H1 (cell line): Measurements from ENCODE around the gene RAVER2. TPM values are rescaled to one million over a fixed set of nuclear protein-coding genes. Genes with fewer than 3 reads are reported as not detected.

Experiments
- CTCF ChIA-PET: fragments of 300-600 bp; sonication (Branson Sonifier 250); formaldehyde crosslinking; loops from one replicate; lab custom pipeline; 2021; ENCODE audit not compliant: partially characterized antibody; lab: Charles Lee
- POLR2A ChIA-PET: fragments of 300-600 bp; sonication (Branson Sonifier 250); formaldehyde crosslinking; loops from one replicate; lab custom pipeline; 2021; ENCODE audit warnings: inconsistent platforms; ENCODE audit not compliant: partially characterized antibody; lab: Charles Lee
- DNase-seq, 2 experiments: peaks; one replicate each; pipeline versions ENCODE4 v3.0.0 to v3.0.0-alpha.2; 2010 to 2022; ENCODE audit warnings: low spot score in 2 of 2, low read depth in 1 of 2, mixed read lengths in 1 of 2
- FAIRE-seq: peaks from 2 replicates; lab custom pipeline; 2011; peaks lifted over from hg19 to GRCh38; lab: Jason Lieb, UNC
- H2AFZ ChIP-seq: 2 replicates; pipeline ENCODE4 v1.8.1; 2012; ENCODE audit warnings: low read length, inconsistent platforms
- H2AK5ac ChIP-seq: 2 replicates; pipeline ENCODE4 v1.6.1; 2013; ENCODE audit warnings: low read depth, low read length
- H2BK120ac ChIP-seq: replicated peaks from 2 replicates; pipeline ENCODE3; 2013; ENCODE audit warnings: low read depth, low read length, inconsistent platforms
- H2BK12ac ChIP-seq: 2 replicates; pipeline ENCODE4 v1.6.1; 2013; ENCODE audit warnings: low read depth, low read length
- H2BK15ac ChIP-seq: 2 replicates; pipeline ENCODE4 v1.6.1; 2013; ENCODE audit warnings: low read length
- H2BK20ac ChIP-seq: 2 replicates; pipeline ENCODE4 v1.6.1; 2013; ENCODE audit warnings: low read length
- H2BK5ac ChIP-seq: 2 replicates; pipeline ENCODE4 v1.6.1; 2013; ENCODE audit warnings: low read depth, low read length
- H3K14ac ChIP-seq: 2 replicates; pipeline ENCODE4 v1.6.1; 2013; ENCODE audit warnings: inconsistent platforms; ENCODE audit not compliant: insufficient read length
- H3K18ac ChIP-seq: 2 replicates; pipeline ENCODE4 v1.6.1; 2013; ENCODE audit warnings: low read length; ENCODE audit errors: extremely low read depth
- H3K23ac ChIP-seq: 2 replicates; pipeline ENCODE4 v1.6.1; 2013; ENCODE audit warnings: inconsistent platforms; ENCODE audit not compliant: insufficient read length
- H3K23me2 ChIP-seq: 2 replicates; pipeline ENCODE4 v1.6.1; 2013; ENCODE audit warnings: low read depth, low read length
- H3K27ac ChIP-seq: 2 replicates; pipeline ENCODE4 v1.6.1; 2011; ENCODE audit warnings: low read depth, low read length, inconsistent platforms
- H3K27me3 ChIP-seq, 4 experiments: replicated peaks in 1 of 4; 1 replicate in 1 of 4; 2 replicates in 3 of 4; pipeline versions ENCODE4 v1.6.1 to v1.8.1; 2011 to 2013; ENCODE audit warnings: low read length in 3 of 4, mild to moderate bottlenecking in 3 of 4, inconsistent platforms in 2 of 4, mixed read lengths in 2 of 4, moderate library complexity in 1 of 4; ENCODE audit not compliant: control insufficient read depth in 3 of 4, insufficient read depth in 3 of 4; ENCODE audit errors: extremely low read depth in 1 of 4
- H3K36me3 ChIP-seq, 4 experiments: 2 replicates each; pipeline versions ENCODE4 v1.6.1 to v1.8.1; 2011 to 2013; ENCODE audit warnings: mild to moderate bottlenecking in 4 of 4, low read length in 3 of 4, moderate library complexity in 2 of 4, control low read depth in 1 of 4, inconsistent platforms in 1 of 4; ENCODE audit not compliant: insufficient read depth in 4 of 4, control insufficient read depth in 2 of 4
- H3K4ac ChIP-seq: replicated peaks from 2 replicates; pipeline ENCODE3; 2013; ENCODE audit warnings: low read length, low read depth, mixed read lengths, inconsistent platforms; ENCODE audit not compliant: insufficient read length
- H3K4me1 ChIP-seq, 4 experiments: replicated peaks in 1 of 4; 1 replicate in 1 of 4; 2 replicates in 3 of 4; pipeline versions ENCODE4 v1.6.1 to v1.8.1; 2011 to 2013; ENCODE audit warnings: low read length in 3 of 4, inconsistent platforms in 2 of 4, mixed read lengths in 1 of 4; ENCODE audit not compliant: insufficient read depth in 4 of 4, control insufficient read depth in 3 of 4
- H3K4me2 ChIP-seq, 2 experiments: 2 replicates each; pipeline versions ENCODE4 v1.6.1 to v1.8.1; 2011 to 2013; ENCODE audit warnings: low read depth in 2 of 2, low read length in 2 of 2, control low read depth in 1 of 2, inconsistent platforms in 1 of 2, mild to moderate bottlenecking in 1 of 2; ENCODE audit not compliant: insufficient read depth in 1 of 2
- H3K4me3 ChIP-seq, 4 experiments: fragments of 200-600, 300-600 bp in 1 of 4; sonication (generic), shearing (Covaris generic), sonication (Bioruptor Twin) in 1 of 4; 2 replicates each; pipeline versions ENCODE4 v1.5.1 to v1.8.1; 2011 to 2016; ENCODE audit warnings: low read length in 4 of 4, low read depth in 3 of 4, control low read depth in 2 of 4, inconsistent platforms in 2 of 4, mild to moderate bottlenecking in 2 of 4, mixed read lengths in 1 of 4, moderate library complexity in 1 of 4; ENCODE audit not compliant: insufficient read depth in 2 of 4; ENCODE audit errors: extremely low read depth in 1 of 4
- H3K56ac ChIP-seq: replicated peaks from 2 replicates; pipeline ENCODE3; 2013; ENCODE audit warnings: low read depth, mild to moderate bottlenecking, mixed read lengths, low read length, inconsistent platforms; ENCODE audit not compliant: insufficient read length
- H3K79me1 ChIP-seq: 2 replicates; pipeline ENCODE4 v1.6.1; 2013; ENCODE audit warnings: low read depth, low read length, control low read depth
- H3K79me2 ChIP-seq, 2 experiments: 2 replicates each; pipeline versions ENCODE4 v1.6.1 to v1.8.1; 2012 to 2013; ENCODE audit warnings: low read length in 2 of 2, mild to moderate bottlenecking in 2 of 2, inconsistent platforms in 1 of 2; ENCODE audit not compliant: insufficient read depth in 2 of 2, control insufficient read depth in 1 of 2
- H3K9ac ChIP-seq, 4 experiments: replicated peaks in 1 of 4; 1 replicate in 1 of 4; 2 replicates in 3 of 4; pipeline versions ENCODE4 v1.6.1 to v1.8.1; 2011 to 2013; ENCODE audit warnings: low read depth in 3 of 4, low read length in 3 of 4, control low read depth in 2 of 4, mild to moderate bottlenecking in 2 of 4, moderate library complexity in 2 of 4, inconsistent platforms in 1 of 4; ENCODE audit errors: extremely low read depth in 1 of 4
- H3K9me3 ChIP-seq, 2 experiments: 2 replicates each; pipeline versions ENCODE4 v1.6.1 to v1.8.1; 2012 to 2013; ENCODE audit warnings: mild to moderate bottlenecking in 2 of 2, moderate library complexity in 2 of 2, control low read depth in 1 of 2, inconsistent platforms in 1 of 2, low read depth in 1 of 2, low read length in 1 of 2, mixed read lengths in 1 of 2; ENCODE audit not compliant: insufficient read depth in 2 of 2
- H4K20me1 ChIP-seq, 2 experiments: replicated peaks in 1 of 2; 2 replicates each; pipeline versions ENCODE3 to v1.8.1; 2011 to 2013; ENCODE audit warnings: inconsistent platforms in 2 of 2, low read length in 2 of 2, mild to moderate bottlenecking in 1 of 2; ENCODE audit not compliant: insufficient read depth in 2 of 2, control insufficient read depth in 1 of 2
- H4K5ac ChIP-seq: 2 replicates; pipeline ENCODE4 v1.6.1; 2013; ENCODE audit warnings: low read length, low read depth, mixed read lengths, inconsistent platforms; ENCODE audit not compliant: insufficient read length
- H4K8ac ChIP-seq: 2 replicates; pipeline ENCODE4 v1.8.0; 2013; ENCODE audit warnings: mild to moderate bottlenecking, moderate library complexity, low read length, inconsistent platforms; ENCODE audit not compliant: insufficient read depth; ENCODE audit errors: extremely low read depth
- H4K91ac ChIP-seq: replicated peaks from 2 replicates; pipeline ENCODE3; 2013; ENCODE audit warnings: low read length, mixed read lengths, inconsistent platforms; ENCODE audit not compliant: insufficient read length
- CBX8 ChIP-seq: fragments of 300-800, 300-1000 bp; sonication (generic); IDR thresholded peaks from 2 replicates; pipeline ENCODE4 v1.7.1; 2016; ENCODE audit warnings: low read depth, low read length, borderline replicate concordance
- CREB1 ChIP-seq: IDR thresholded peaks from 2 replicates; pipeline ENCODE4 v1.6.1; 2012; ENCODE audit warnings: inconsistent platforms
- WGBS, 2 experiments: shearing (Covaris generic) in 1 of 2; methylation state at CpG; one replicate each; pipeline versions ENCODE4 v1.1.6 to v1.1.7; 2013 to 2015; ENCODE audit warnings: low lambda C conversion rate in 2 of 2, mixed read lengths in 2 of 2, inconsistent platforms in 1 of 2, low coverage in 1 of 2, missing lambda C conversion rate in 1 of 2; ENCODE audit not compliant: insufficient replicate concordance in 2 of 2, insufficient coverage in 1 of 2, insufficient read length in 1 of 2; ENCODE audit errors: extremely low coverage in 1 of 2, missing lambda C conversion rate in 1 of 2; 5-methylcytosine and 5-hydroxymethylcytosine counted together
- polyA plus RNA-seq, 7 experiments: library from polyadenylated mRNA; depleted of rRNA in 3 of 7; stranded (reverse) in 5 of 7; unstranded in 2 of 7; fragments of >200 nt in 5 of 7; fragments of 200-250 nt in 2 of 7; gene quantifications; 1 replicate in 5 of 7; 2 replicates in 1 of 7; 4 replicates in 1 of 7; pipeline versions ENCODE4 v1.2.1 to v1.2.3, GENCODE V29; 2011 to 2013; ENCODE audit warnings: missing spikeins in 2 of 7, mixed read lengths in 2 of 7
- total RNA-seq: library from RNA; stranded (reverse); fragmentation: NEBNext Ultra II Directional; extraction: Animal tissue kit (Norgen Biotek cat#: 25700); gene quantifications from 2 replicates; pipeline ENCODE4 v1.2.1, GENCODE V29; 2021
- TF ChIP-seq, protein P1 (sequence below): IDR thresholded peaks from 2 replicates; pipeline ENCODE4 v1.6.1; 2012; ENCODE audit warnings: inconsistent platforms

Gene RAVER2
- total and polyA plus RNA-seq, 2 of the 8 experiments (the other 6 are each of a cell fraction or from before 2014, with no cell fraction given), result 10.5 to 19.5 TPM

DNA sequence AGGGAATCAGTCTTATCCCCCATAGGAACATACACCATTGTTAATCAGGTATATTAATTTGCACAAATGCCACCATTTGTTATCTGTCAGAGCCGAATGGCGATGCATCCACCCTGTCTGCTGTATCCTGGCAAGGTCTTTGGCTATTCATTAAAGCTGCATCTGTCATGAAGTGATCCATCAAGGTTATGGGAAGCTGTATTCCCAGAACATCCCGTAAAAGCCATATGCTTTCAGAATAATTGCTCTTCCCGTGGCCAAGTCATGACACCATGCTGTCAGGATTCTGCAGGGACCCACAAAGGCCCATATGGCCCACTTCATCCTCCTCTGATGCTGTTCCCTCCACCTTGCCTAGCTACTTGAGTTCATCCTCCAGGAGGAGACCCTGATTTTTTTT, 103.9 kb downstream of the RAVER2 start:
- Histone ChIP-seq H2BK12ac (no peak overlapping the region), H2BK20ac (no peak overlapping the region), H3K56ac (no peak overlapping the region), H4K5ac (no peak overlapping the region), H3K14ac (no peak overlapping the region), H3K4me3 (no peak overlapping the region), H4K8ac (no peak overlapping the region), H4K91ac (no peak overlapping the region), H3K79me1 (no peaks in the 10 kb centered on the region), H3K4ac (no peak overlapping the region), H2AFZ (no peak overlapping the region), H3K27me3 (no peaks in the 10 kb centered on the region), H3K18ac (no peak overlapping the region), H3K79me2 (no peaks in the 10 kb centered on the region), H3K4me2 (no peak overlapping the region), H2AK5ac (no peak overlapping the region), H3K36me3 (no peaks in the 10 kb centered on the region; a peak in 1 of 8 replicates), H4K20me1 (peaks cover 0 to 2% of the 10 kb centered on the region in 2 experiments), H3K9ac (no peak overlapping the region), H2BK5ac (no peak overlapping the region), H3K23ac (no peak overlapping the region), H3K9me3 (no peaks in the 10 kb centered on the region), H3K4me1 (no peaks in the 10 kb centered on the region), H2BK120ac (no peak overlapping the region), H3K27ac (no peak overlapping the region), H2BK15ac (no peak overlapping the region), H3K23me2 (no peaks in the 10 kb centered on the region)
- POLR2A ChIA-PET, result no interaction called here
- 92% methylated on average over 4 of the region's 4 CpGs; no CpG with 5 or more reads in 1 of the 2 experiments for WGBS, 2 experiments
- no peak for FAIRE-seq
- TF ChIP-seq, protein P1, sequence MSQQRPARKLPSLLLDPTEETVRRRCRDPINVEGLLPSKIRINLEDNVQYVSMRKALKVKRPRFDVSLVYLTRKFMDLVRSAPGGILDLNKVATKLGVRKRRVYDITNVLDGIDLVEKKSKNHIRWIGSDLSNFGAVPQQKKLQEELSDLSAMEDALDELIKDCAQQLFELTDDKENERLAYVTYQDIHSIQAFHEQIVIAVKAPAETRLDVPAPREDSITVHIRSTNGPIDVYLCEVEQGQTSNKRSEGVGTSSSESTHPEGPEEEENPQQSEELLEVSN, result no peak
- TF ChIP-seq CBX8, result no peak
- no peak for TF ChIP-seq CREB1
- DNase-seq, result no peak
- CTCF ChIA-PET, result interaction anchor here (1.4 to 2.6 kb wide), 3 partner anchors 10 to 14 kb away, joined by 3 to 10 read pairs (median 8); no protein-coding TSS in a partner anchor
